Urinary bladder (tissue), 4 donors: Measurements from ENCODE around the gene RSPO3. TPM values are rescaled to one million over a fixed set of nuclear protein-coding genes. Genes with fewer than 3 reads are reported as not detected.

Experiments
- DNase-seq: peaks from one replicate; pipeline ENCODE4 v3.0.0-alpha.2; 2015; ENCODE audit errors: extremely low spot score
- H3K27ac ChIP-seq: one replicate; pipeline ENCODE4 v1.5.1; 2013; ENCODE audit warnings: low read depth, mild to moderate bottlenecking, moderate library complexity
- H3K36me3 ChIP-seq: one replicate; pipeline ENCODE4 v1.6.1; 2013; ENCODE audit warnings: mild to moderate bottlenecking, moderate library complexity; ENCODE audit not compliant: insufficient read depth
- H3K4me1 ChIP-seq: one replicate; pipeline ENCODE4 v1.6.1; 2013; ENCODE audit warnings: mild to moderate bottlenecking, moderate library complexity; ENCODE audit not compliant: insufficient read depth
- H3K4me3 ChIP-seq: one replicate; pipeline ENCODE4 v1.5.1; 2013; ENCODE audit warnings: low read depth, low read length
- WGBS: extraction: QIAGEN DNeasy Blood & Tissue Kit; methylation state at CpG from one replicate; pipeline ENCODE4 v1.1.7; 2013; 5-methylcytosine and 5-hydroxymethylcytosine counted together
- polyA plus RNA-seq: library from polyadenylated mRNA; stranded (reverse); fragments of 200-250 nt; gene quantifications from one replicate; pipeline ENCODE4 v1.2.3, GENCODE V29; 2013
- total RNA-seq: library from RNA; depleted of rRNA; stranded (reverse); fragments of >200 nt; gene quantifications from one replicate; pipeline ENCODE4 v1.2.3, GENCODE V29; 2014
- donor health status: healthy with polysubstance abuse.
- donor health status: healthy.

RSPO3 gene
- total and polyA plus RNA-seq, 2 donors = 4.4 to 4.9 TPM

DNA sequence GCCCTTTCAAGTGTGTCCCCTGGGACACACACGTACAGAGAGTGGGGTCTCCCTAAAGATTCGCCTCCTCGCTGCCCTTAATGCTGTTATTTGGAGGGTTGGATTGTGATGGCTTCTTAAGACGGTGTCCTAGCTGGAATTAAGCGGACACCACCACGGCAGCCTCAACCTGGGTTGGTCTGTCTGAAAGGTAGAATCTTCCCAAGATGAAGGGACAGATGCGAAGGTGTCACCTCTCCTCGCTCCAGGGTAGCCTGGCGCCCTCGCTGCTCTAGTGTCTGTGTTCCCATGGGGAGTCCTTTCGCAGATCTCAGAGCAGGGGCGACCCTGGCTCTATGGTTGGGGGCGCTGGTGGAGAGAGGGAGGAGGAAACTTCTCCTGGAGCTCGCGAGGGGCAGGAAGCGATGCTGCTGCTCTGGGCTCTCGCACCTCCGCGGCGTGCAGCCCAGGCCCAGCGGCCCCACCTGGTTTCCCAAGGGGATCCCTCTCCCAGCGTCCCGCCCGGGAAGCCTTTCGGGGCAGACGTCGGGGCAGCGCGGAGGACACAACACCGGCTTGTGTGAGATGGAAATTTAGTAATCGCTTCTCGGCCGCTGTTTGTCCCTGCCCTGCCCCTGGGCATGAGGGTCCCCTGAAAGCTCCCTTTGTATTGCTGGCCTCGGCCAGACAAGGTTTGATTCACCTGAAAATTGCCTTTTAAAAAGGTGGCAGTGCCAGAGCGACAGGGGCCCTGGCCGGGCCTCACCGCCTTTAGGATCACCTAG is 1.7 kb downstream of the RSPO3 start:
- Histone ChIP-seq H3K4me1 (peaks cover 2% of the 10 kb centered on the region), H3K27ac (no peak overlapping the region), H3K36me3 (no peaks in the 10 kb centered on the region), H3K4me3 (peak overlapping the region; percentile 71)
- DNase-seq = no peak
- WGBS = 7% methylated on average over 37 of the region's 37 CpGs

DNA sequence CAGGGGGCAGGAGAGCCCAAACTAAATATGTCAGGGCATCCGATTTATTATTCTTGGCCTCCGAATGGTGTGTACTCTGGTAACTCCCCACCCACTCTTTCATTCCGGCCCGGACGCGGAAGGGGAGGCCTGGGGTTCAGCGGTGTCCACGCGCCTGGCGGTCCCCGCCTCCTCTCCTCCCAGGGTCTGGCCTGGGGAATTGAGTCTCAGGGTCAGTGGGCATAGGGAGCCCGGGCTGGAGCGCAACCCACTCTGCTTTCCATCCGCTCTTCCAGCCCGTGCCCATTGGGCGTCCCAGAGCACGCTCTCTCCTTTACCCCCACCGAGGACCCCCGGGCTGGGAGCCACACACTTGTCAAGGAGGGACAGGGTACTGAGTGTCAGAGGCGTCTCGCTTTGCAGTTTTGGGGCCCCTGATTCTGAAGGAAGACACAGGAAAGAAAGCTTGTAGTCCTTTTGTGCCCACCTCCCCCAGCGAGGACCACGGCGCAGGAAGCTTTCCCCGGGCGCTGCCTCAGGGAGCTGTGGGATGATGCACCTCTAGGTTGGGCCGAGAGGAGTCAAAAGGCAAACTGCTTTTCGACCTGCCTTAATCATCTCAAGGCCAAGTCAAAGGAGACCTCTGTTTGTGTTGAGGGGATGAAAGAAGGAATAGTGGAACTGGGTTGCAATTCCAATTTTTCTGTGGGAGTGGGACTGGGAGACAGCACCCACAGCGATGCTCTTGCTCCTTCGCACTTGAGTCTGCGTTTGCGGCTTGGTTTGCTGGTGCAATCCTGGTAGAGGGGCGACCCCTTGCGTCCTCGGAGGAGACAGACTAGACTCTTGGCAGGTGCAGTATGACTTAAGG is 2.5 kb downstream of the RSPO3 start:
- DNase-seq = peak; percentile 71
- 8% methylated on average over 35 of the region's 35 CpGs for WGBS
- Histone ChIP-seq H3K36me3 (no peaks in the 10 kb centered on the region), H3K27ac (no peak overlapping the region), H3K4me1 (peaks cover 2% of the 10 kb centered on the region), H3K4me3 (no peak overlapping the region)

DNA sequence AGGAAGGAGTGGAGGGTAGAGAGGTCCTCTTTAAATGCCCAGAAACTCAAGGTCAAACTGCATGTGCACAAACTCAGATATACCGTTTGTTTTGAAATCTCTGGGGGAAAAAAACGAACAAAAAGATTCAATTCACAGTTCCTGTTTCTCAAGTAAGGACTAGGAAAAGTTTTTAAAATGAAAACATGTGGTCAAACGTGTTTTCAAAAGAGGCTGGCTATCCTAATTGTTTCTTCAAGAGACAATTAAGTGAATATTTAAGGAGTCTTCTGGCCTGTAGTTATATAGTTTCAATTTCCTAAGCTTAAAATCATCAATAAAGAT is 3.1 kb downstream of the RSPO3 start:
- Histone ChIP-seq H3K4me1 (peaks cover 2% of the 10 kb centered on the region), H3K4me3 (no peak overlapping the region), H3K27ac (no peak overlapping the region), H3K36me3 (no peaks in the 10 kb centered on the region)
- no peak for DNase-seq
- WGBS = 17% methylated on average over 3 of the region's 3 CpGs

DNA sequence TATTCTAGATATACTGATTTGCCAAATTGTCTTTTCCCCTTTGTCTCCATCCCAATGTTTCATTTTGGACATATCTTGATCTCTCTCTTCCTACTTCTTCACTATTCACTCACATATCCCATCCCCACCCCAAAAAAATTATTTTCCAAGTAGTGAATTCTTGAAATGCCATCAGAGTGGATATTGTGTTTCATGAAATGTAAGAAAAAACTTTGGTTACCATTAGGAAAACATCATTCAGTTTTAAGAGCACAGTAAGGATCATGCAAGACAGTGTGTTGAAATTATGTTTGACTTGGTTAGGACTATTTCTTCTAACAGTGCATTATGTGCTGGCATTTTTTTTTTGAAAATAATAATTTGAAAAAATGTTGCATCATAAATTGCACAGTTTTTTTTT is 5.7 kb downstream of the RSPO3 start:
- Histone ChIP-seq H3K4me1 (peaks cover 2% of the 10 kb centered on the region), H3K36me3 (no peaks in the 10 kb centered on the region), H3K27ac (no peak overlapping the region), H3K4me3 (no peak overlapping the region)
- DNase-seq = no peak

DNA sequence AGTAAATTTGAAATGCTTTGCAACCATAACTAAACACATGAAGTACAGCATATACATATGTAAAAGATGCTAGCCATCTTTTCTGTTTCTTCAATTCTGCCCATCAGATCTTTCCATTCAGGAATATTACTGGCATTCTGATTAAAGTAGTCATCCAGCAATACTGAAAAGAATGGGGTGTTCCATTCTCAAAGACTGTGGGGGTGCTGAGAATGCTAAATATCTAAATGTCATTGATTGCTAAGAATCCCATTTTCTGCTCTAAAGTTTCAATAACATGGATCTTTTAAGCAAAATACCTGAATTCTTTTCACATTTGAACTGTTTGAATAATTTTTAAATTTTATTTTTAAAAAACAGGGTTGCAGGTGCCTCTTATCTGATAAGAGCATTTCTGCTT is 6.2 kb downstream of the RSPO3 start:
- H3K27ac ChIP-seq = no peak overlapping the region
- no peak overlapping the region for H3K4me3 ChIP-seq
- H3K4me1 ChIP-seq = no peaks in the 10 kb centered on the region

DNA sequence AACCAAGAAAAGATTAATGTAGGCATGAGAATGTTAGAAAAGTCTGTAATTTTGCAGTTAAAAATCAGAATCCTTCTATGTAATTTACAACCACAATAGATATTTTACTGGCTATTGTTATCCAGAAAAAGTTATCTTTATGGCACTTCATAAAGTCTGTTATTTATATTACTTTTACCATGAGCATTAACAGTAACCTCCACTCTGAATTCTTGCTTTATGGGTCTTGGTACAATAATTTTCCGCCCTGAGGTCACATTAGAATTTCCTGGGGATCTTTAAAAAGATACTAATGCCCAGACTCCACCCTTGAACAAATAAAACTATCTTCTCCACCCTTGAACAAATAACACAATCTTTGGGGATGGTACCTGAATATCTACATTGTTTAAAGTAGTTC is 9.6 kb downstream of the RSPO3 start:
- H3K4me1 ChIP-seq = no peaks in the 10 kb centered on the region
- WGBS = 70% methylated on average over 1 of the region's 1 CpG
- H3K27ac ChIP-seq = no peak overlapping the region
- H3K4me3 ChIP-seq = no peak overlapping the region
- no peak for DNase-seq
- H3K36me3 ChIP-seq = no peaks in the 10 kb centered on the region

More for the DNA sequence above, 6.2 kb downstream of the RSPO3 start:
- H3K36me3 ChIP-seq = no peaks in the 10 kb centered on the region
- DNase-seq = no peak

DNA sequence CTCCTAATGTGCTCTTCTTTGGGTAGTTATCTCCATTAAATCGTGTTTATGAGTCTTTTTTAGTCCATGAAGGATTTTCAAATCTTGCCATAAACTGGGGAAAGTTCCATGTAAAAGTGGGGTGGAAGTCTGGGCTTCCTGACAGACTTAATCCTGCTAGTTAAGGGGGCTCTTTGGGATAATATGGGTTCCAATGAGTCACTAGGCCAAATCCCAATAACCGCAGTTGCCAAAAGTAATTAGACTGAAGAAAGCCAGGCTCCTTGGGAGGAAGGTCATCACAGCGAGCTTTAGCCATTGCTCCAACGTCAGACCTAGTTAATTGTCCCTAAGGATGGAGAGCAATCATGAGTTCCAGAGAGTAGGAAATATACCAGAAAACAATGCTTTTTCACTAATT is 10.8 kb downstream of the RSPO3 start:
- H3K4me1 ChIP-seq = no peaks in the 10 kb centered on the region
- no peak for DNase-seq
- WGBS = 46% methylated on average over 4 of the region's 4 CpGs

DNA sequence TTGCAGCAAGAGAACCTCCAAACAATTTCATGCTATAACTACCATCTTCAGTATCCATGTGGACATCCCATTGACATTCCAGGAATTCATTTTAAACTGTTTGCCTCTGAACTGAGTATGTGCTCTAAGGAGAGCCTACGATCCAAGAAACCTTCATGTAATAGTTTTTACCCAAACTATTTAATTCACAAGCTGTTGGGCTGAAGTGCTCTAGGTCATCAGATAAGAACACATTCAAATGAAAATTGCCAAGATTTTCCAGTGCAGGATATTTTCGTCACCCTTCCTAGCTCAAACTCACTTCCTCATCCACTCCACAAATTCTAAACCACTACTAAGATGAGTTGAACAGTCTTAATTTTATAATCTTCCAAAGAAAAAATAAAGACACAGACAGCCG is 12.8 kb downstream of the RSPO3 start:
- H3K27ac ChIP-seq = no peak overlapping the region
- no peak for DNase-seq
- WGBS = 33% methylated on average over 3 of the region's 3 CpGs
- H3K4me3 ChIP-seq = no peak overlapping the region
- H3K36me3 ChIP-seq = no peaks in the 10 kb centered on the region
- no peaks in the 10 kb centered on the region for H3K4me1 ChIP-seq

More for the DNA sequence above, 10.8 kb downstream of the RSPO3 start:
- Histone ChIP-seq H3K27ac (no peak overlapping the region), H3K36me3 (no peaks in the 10 kb centered on the region), H3K4me3 (no peak overlapping the region)

DNA sequence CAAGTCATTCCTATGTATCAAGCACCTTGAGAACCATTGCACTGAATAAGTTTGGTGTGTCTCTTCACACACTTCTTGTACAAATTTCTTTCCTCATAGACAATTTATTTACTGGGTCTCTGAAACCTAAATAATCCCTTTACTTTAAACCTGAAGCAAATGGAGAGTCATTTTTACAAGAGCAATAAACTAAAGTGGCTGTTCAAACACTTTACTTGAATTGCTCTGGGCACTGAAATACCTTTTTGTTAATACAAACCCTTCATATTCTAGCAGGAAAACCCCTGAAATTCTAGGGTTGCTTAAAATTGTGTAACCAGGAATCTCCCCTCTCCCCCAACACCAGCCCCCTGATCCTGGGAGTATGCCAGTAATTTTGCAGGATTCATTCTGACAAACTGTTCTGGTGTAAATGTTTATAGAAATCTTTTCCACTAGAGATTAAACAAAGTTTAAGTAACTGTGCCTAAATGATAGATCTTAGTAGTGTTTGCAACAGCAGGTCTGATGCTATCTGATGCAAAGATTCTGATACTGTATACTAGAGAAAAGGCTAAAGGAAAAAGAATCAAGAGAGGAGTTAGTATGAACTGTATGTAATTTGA is 13.4 kb downstream of the RSPO3 start:
- Histone ChIP-seq H3K4me1 (no peaks in the 10 kb centered on the region), H3K36me3 (no peaks in the 10 kb centered on the region), H3K27ac (no peak overlapping the region), H3K4me3 (no peak overlapping the region)
- no peak for DNase-seq

DNA sequence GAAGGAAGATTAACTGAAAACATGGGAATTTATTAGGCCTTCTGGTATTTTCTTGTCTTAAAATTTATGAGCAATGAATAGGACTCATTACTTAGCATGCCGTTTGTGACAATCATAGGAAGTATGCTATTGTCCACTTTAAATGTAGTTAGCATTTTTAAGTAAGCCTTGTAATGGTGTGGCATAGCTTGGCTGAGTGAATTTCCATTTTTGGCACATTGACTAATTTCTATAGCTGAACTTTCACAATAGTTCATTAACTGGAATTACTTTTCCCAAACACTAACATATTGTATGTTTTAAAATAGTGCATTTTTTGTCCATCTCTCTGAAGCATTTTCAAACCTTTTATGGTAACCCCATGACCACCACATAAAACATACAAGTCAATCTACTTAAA is 15.7 kb downstream of the RSPO3 start:
- Histone ChIP-seq H3K27ac (no peak overlapping the region), H3K4me1 (no peaks in the 10 kb centered on the region), H3K36me3 (no peaks in the 10 kb centered on the region), H3K4me3 (no peak overlapping the region)
- WGBS = 47% methylated on average over 1 of the region's 1 CpG
- no peak for DNase-seq

DNA sequence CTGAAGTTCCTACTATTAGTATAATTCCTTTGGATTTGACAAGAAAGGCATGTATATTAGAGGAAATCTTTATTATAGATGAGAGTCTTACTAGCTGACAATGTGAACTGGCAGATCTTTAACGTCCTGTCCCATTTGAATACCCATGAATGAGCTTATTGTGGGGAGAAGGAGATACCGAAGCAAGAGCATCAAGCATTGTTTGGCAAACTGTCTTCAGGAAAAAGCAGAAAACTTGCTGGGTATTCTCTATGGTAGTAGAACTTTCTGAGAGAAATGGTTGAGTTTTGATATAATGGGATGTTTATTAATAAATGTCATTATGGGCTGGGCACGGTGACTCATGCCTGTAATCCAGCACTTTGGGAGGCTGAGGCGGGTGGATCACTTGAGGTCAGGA is 18.3 kb downstream of the RSPO3 start:
- Histone ChIP-seq H3K4me3 (no peak overlapping the region), H3K36me3 (no peaks in the 10 kb centered on the region), H3K27ac (no peak overlapping the region), H3K4me1 (no peaks in the 10 kb centered on the region)
- 81% methylated on average over 4 of the region's 4 CpGs for WGBS
- no peak for DNase-seq

DNA sequence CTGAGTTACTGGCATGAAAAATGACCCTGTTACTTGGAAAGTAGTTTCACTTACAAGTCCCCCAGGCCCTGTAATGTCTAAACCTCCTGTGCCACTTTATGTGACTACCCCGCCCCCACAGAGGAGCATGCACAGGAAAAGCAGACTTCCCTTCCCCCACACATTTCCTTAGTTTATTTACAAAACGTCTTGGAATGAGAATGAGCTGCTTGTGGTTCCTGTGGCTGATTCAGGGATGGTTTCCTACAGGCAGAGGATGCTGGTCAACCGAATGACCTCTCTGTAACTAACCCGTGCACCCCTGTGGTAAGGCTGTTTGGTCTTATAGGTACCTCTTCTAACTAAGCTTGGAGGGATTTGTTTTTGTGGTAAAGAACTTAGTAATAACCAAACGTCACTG is 28.5 kb downstream of the RSPO3 start:
- WGBS = 13% methylated on average over 5 of the region's 5 CpGs
- Histone ChIP-seq H3K4me1 (no peaks in the 10 kb centered on the region), H3K36me3 (no peaks in the 10 kb centered on the region), H3K4me3 (no peak overlapping the region), H3K27ac (no peak overlapping the region)
- no peak for DNase-seq

DNA sequence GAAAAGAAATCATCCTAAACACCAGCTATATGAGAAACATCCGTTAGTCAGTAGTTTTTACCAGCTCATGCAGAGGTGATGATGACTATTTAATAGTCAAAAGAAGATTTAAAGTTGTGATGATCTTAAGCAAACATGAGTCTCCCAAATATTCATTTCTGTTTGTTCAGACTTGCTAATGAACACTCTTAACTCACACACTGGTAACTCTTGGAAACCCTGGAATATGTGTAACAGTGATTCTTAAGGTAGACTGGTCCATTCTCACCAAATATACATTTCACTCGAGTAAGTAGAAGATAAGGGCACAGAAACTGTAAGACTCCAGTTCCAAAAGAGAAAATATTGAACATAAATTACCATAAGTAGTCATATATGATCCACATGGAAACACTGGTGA is 29.1 kb downstream of the RSPO3 start:
- 69% methylated on average over 2 of the region's 2 CpGs for WGBS
- Histone ChIP-seq H3K27ac (no peak overlapping the region), H3K36me3 (no peaks in the 10 kb centered on the region)

DNA sequence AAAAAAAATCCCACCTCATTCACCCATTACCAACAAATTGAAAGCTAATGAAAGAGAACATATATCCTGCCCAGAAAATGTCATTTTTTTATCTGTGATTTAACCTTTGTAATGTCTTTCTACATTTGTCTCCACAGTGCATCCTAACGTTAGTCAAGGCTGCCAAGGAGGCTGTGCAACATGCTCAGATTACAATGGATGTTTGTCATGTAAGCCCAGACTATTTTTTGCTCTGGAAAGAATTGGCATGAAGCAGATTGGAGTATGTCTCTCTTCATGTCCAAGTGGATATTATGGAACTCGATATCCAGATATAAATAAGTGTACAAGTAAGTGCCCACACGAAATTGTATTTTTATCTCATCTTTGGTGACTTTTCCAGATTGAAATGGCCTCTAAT is 30.0 kb downstream of the RSPO3 start:
- no peaks in the 10 kb centered on the region for H3K36me3 ChIP-seq
- no peak overlapping the region for H3K4me3 ChIP-seq
- no peaks in the 10 kb centered on the region for H3K4me1 ChIP-seq
- no peak overlapping the region for H3K27ac ChIP-seq
- DNase-seq = no peak
- 30% methylated on average over 3 of the region's 3 CpGs for WGBS

More for the DNA sequence above, 29.1 kb downstream of the RSPO3 start:
- no peak for DNase-seq
- Histone ChIP-seq H3K4me3 (no peak overlapping the region), H3K4me1 (no peaks in the 10 kb centered on the region)
